Brain microvascular endothelial cell (primary cell): Measurements from ENCODE around the gene CBFB.

Experiments used
- DNase-seq: peaks from one replicate; pipeline ENCODE4 v3.0.0-alpha.2; 2020
- H3K27ac ChIP-seq: fragments of 250-450 bp; sonication (Bioruptor Pico); 2 replicates; pipeline ENCODE4 v1.5.1; 2020; ENCODE audit warnings: mild to moderate bottlenecking, moderate library complexity
- H3K27me3 ChIP-seq: fragments of 250-450 bp; sonication (Bioruptor Pico); replicated peaks from 2 replicates; pipeline ENCODE4 v1.5.1; 2020; ENCODE audit warnings: mild to moderate bottlenecking
- H3K36me3 ChIP-seq: fragments of 250-450 bp; sonication (Bioruptor Pico); replicated peaks from 2 replicates; pipeline ENCODE4 v1.5.1; 2020; ENCODE audit warnings: mild to moderate bottlenecking
- H3K4me3 ChIP-seq: 2 replicates; pipeline ENCODE4 v1.5.1; 2011; ENCODE audit warnings: low read depth, mild to moderate bottlenecking, control low read depth, low read length, moderate library complexity
- in situ Hi-C: cut with HindIII; loops from 2 replicates; pipeline ENCODE4 v1.10.0; 2017; ENCODE audit warnings: low sequenced_read_pairs, low pct_ligation_motif_present
- TF ChIP-seq, protein P1 (sequence below): IDR thresholded peaks from 2 replicates; pipeline ENCODE4 v1.5.1; 2011; ENCODE audit warnings: low read depth, mild to moderate bottlenecking, moderate library complexity, low read length, control low read depth, inconsistent platforms; ENCODE audit errors: missing control alignments

CBFB gene

DNA sequence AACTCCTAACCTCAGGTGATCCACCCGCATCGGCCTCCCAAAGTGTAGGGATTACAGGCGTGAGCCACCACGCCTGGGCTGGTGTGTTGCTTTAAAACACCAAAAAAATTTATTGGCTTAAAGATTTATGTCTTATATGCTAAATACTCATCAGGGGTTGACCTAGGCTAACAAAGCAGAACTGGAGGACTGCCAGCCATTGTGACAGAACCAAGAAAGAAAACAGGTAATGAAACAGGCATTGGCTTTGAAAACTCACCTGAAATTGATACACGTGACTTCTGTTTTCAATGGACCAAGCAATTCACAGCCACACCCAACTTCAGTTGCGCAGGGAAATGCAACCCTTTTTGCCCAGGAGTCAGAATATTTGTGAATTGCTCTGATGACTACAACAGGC lies 75.9 kb downstream of the CBFB start:
- Histone ChIP-seq H3K27me3 (no peaks in the 10 kb centered on the region), H3K27ac (no peak overlapping the region), H3K4me3 (no peak overlapping the region), H3K36me3 (no peaks in the 10 kb centered on the region)
- TF ChIP-seq, protein P1, sequence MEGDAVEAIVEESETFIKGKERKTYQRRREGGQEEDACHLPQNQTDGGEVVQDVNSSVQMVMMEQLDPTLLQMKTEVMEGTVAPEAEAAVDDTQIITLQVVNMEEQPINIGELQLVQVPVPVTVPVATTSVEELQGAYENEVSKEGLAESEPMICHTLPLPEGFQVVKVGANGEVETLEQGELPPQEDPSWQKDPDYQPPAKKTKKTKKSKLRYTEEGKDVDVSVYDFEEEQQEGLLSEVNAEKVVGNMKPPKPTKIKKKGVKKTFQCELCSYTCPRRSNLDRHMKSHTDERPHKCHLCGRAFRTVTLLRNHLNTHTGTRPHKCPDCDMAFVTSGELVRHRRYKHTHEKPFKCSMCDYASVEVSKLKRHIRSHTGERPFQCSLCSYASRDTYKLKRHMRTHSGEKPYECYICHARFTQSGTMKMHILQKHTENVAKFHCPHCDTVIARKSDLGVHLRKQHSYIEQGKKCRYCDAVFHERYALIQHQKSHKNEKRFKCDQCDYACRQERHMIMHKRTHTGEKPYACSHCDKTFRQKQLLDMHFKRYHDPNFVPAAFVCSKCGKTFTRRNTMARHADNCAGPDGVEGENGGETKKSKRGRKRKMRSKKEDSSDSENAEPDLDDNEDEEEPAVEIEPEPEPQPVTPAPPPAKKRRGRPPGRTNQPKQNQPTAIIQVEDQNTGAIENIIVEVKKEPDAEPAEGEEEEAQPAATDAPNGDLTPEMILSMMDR: no peak
- in situ Hi-C loops: no loop called here
- DNase-seq: no peak

DNA sequence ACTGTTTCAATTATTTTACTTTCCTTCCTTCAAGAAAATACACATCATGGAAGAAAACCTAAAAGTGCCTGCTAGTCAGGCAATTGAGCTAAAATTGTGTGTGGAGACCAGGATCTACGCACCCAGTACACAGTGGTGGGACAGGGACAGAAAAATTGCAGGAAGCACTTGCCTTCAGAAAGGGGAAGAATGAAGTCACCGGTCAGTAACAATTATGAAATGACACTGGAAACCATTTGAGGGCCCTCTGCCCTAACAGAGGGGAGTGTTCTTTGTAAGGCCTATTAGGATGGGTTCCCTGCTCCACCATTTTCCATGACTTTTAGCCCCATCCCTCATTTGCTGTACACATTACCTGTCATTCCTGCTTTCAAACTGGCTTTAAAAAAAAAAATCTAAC lies 76.3 kb downstream of the CBFB start:
- DNase-seq: no peak
- no peaks in the 10 kb centered on the region for H3K36me3 ChIP-seq
- no peak overlapping the region for H3K4me3 ChIP-seq
- H3K27ac ChIP-seq: no peak overlapping the region
- TF ChIP-seq, protein P1: no peak
- no peaks in the 10 kb centered on the region for H3K27me3 ChIP-seq
- in situ Hi-C loops: no loop called here

DNA sequence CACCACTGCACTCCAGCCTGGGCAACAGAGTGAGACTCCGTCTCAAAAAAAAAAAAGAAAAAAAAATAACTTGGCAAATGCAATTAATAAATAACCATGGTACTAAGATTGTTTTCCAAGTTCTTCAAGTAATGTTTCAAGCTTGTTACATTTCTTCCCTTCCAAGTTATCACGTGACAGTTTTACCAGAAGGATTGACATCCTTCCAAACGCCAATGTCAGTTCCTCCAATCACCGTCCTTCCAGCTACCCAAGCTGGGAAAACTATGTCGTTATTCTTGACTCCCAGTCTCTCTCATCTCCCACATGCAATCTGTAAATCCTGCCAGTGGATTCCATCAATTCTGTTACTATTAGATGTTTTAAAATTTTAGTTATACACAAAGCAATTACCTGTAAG lies 76.9 kb downstream of the CBFB start:
- Histone ChIP-seq H3K27ac (no peak overlapping the region), H3K27me3 (no peaks in the 10 kb centered on the region), H3K4me3 (no peak overlapping the region), H3K36me3 (no peaks in the 10 kb centered on the region)
- in situ Hi-C loops: no loop called here
- DNase-seq: no peak
- TF ChIP-seq, protein P1: no peak

DNA sequence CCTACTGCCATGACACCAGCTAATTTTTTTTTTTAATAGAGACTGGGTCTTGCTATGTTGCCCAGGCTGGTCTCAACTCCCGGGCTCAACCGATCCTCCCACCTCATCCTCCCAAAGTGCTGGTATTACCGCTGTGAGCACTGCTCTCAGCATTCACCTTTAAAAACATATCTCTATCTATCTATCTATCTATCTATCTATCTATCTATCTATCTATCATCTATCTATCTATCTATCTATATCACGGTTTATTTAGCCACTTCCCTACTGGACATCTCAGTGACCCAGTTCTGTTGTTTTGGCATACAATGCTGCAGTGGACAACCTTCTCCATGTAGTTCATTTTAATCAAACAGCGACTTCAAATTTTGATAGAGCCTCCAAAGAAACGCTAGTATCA lies 79.5 kb downstream of the CBFB start:
- H3K27ac ChIP-seq: no peak overlapping the region
- in situ Hi-C loops: no loop called here
- DNase-seq: no peak
- H3K27me3 ChIP-seq: no peaks in the 10 kb centered on the region
- TF ChIP-seq, protein P1: no peak
- no peaks in the 10 kb centered on the region for H3K36me3 ChIP-seq
- no peak overlapping the region for H3K4me3 ChIP-seq

DNA sequence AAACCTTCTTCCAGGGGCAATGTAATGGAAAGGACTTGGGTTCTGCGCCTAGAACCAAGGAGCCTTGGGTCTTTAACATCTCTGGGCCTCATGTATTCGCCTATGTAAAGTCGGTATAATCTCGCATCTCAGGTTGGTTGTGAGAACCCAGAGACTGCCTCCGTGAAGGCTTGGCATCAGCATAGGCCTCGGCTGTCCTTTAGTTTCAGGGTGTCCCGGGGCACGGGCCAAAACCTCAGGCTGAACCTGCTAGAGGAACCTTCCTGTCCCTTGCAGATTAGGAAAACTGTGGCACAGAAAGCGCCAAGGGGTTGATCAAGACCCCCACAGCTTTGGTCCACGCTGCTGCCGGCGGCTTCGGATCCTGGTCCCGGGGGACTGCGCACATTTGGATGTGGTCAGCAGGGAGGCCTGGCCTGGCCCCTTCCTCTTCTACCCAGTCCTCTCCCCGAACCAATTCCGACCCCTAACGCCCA lies 80.0 kb downstream of the CBFB start:
- no peak for DNase-seq
- peak overlapping the region; percentile 33 for H3K27ac ChIP-seq
- H3K27me3 ChIP-seq: no peaks in the 10 kb centered on the region
- TF ChIP-seq, protein P1: no peak
- H3K36me3 ChIP-seq: no peaks in the 10 kb centered on the region
- in situ Hi-C loops: no loop called here
- peak overlapping the region; percentile 90 for H3K4me3 ChIP-seq

DNA sequence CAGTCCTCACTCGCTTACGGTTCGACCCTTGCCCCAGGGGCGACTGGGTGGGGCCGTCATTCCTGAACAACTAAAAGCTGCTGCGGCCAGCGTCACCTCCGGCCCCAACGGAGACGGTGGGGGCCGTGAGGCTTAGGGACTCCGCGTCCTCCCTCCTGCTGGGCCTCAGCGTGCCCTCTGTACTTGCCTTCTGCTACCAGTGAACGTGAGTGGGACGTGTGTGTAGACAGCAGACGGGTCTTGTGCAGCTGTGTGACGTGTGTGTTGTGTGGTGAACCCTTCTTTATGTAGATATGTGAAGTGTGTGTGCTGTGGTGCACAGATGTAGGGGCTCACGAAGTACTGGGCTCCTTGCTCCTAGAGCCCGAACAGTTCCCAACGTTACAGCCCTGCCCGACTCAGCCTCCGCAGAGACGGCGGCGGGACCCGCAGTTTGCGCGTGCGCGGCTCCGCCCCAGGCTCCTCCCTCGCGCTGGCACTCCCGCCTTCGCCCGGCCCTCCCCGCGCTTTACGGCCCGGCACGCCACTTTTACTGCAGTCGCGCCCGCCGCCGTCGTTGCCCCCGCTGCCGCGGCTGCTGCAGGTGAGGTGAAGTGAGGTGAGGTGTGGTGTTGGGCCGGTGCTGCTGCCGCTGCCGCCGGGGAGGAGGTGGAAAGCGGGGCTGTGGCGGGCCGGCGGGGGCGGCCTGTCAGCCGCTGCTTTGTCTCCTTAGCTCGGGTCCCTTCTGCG lies 80.6 kb downstream of the CBFB start, which contains the start of gene PHAF1:
TSS of gene PHAF1 (plus strand) at position 535 of the 729 bp plus-strand sequence. CDS start 235 bp downstream, outside the sequence.
- in situ Hi-C loops: no loop called here
- peak; percentile 83 for DNase-seq
- H3K4me3 ChIP-seq: peak within 1 kb of the TSS; percentile 90
- peak within 1 kb of the TSS; percentile 33 for H3K27ac ChIP-seq
- TF ChIP-seq, protein P1: no peak
- no peaks in the 10 kb centered on the region for H3K27me3 ChIP-seq
- no peaks in the 10 kb centered on the region for H3K36me3 ChIP-seq
